Measurements from ENCODE around the gene SURF6.
A peak's percentile ranks its signal among the peaks of the same experiment; 100 is the strongest.

The SURF6 gene

GRCh38 chr9:133367778-133368177 lies 31.8 kb upstream of the SURF6 start:
- DNase-seq, result no peak

GRCh38 chr9:133367221-133367620 lies 31.2 kb upstream of the SURF6 start:
- no peak for DNase-seq

- DNase-seq, result no peak
Measured at GRCh38 chr9:133366435-133366834, 30.4 kb upstream of the SURF6 start.

- DNase-seq, result no peak
Measured at GRCh38 chr9:133362359-133363044, 26.5 kb upstream of the SURF6 start.

- DNase-seq, result no peak
Measured at GRCh38 chr9:133361507-133362092, 25.6 kb upstream of the SURF6 start.

- DNase-seq, result no peak
Measured at GRCh38 chr9:133360400-133361393, 24.7 kb upstream of the SURF6 start.

- no peak for DNase-seq
Measured at GRCh38 chr9:133359399-133360175, 23.6 kb upstream of the SURF6 start.

GRCh38 chr9:133357656-133358055 lies 21.7 kb upstream of the SURF6 start:
- no peak for DNase-seq

- peak; percentile 80 for DNase-seq
Measured at GRCh38 chr9:133356391-133357091, 20.6 kb upstream of the SURF6 start, which contains the start of the genes SURF1 and SURF2. SURF1 (minus strand) TSS chr9:133356487; CDS start chr9:133356453, 34 bp downstream. SURF2 (plus strand) TSS chr9:133356550; CDS start chr9:133356593, 43 bp downstream.

GRCh38 chr9:133355881-133356357 lies 19.9 kb upstream of the SURF6 start:
- no peak for DNase-seq

- no peak for DNase-seq
Measured at GRCh38 chr9:133354766-133355165, 18.8 kb upstream of the SURF6 start.

GRCh38 chr9:133353548-133353947 lies 17.6 kb upstream of the SURF6 start:
- DNase-seq, result no peak

GRCh38 chr9:133352635-133353340 lies 16.8 kb upstream of the SURF6 start:
- DNase-seq, result no peak

GRCh38 chr9:133351908-133352634 lies 16.1 kb upstream of the SURF6 start:
- DNase-seq, result no peak

GRCh38 chr9:133351526-133351907 lies 15.5 kb upstream of the SURF6 start:
- DNase-seq, result no peak

GRCh38 chr9:133349965-133350616 lies 14.1 kb upstream of the SURF6 start:
- DNase-seq, result no peak

- no peak for DNase-seq
Measured at GRCh38 chr9:133348718-133349573, 13.0 kb upstream of the SURF6 start.

- DNase-seq, result peak; percentile 97
Measured at GRCh38 chr9:133347985-133348717, 12.2 kb upstream of the SURF6 start, which contains the start of the genes MED22 and RPL7A. MED22 (minus strand) TSS chr9:133348131; CDS start chr9:133346662, 1,469 bp downstream. RPL7A (plus strand) TSS chr9:133348218; CDS start chr9:133348244, 26 bp downstream.

Data from NCI-H2029 (cell line).